PC-3 (cell line): ENCODE measurements around the gene PDGFD.

ENCODE experiments used
- CTCF ChIP-seq: fragments of 300-600 bp; sonication (generic); conservative IDR thresholded peaks from 2 replicates; pipeline ENCODE4 v1.5.1; 2017; ENCODE audit warnings: antibody characterized with exemption, low read depth, mild to moderate bottlenecking, low read length
- EZH2 ChIP-seq: fragments of 300-600 bp; sonication (generic); IDR thresholded peaks from one replicate; pipeline ENCODE4 v1.6.1; 2017; ENCODE audit warnings: antibody characterized with exemption, mild to moderate bottlenecking, low read length; ENCODE audit not compliant: unreplicated experiment
- EZH2phosphoT487 ChIP-seq: fragments of 300-600 bp; sonication (generic); IDR thresholded peaks from 2 replicates; pipeline ENCODE4 v1.6.1; 2018; ENCODE audit warnings: mild to moderate bottlenecking, antibody characterized with exemption, low read length, borderline replicate concordance

GRCh38 chr11:104073950-104074705 is 89.8 kb downstream of the PDGFD start:
- TF ChIP-seq CTCF (no peak), EZH2 (no peak), EZH2phosphoT487 (no peak)
